Mesenchymal stem cell (in vitro differentiated cells and primary cell): ENCODE measurements around the gene EZH2.

Source experiments
- DNase-seq: peaks from one replicate; pipeline ENCODE4 v3.0.0-alpha.2; 2013
- H2AFZ ChIP-seq: one replicate; pipeline ENCODE4 v1.6.1; 2013; ENCODE audit warnings: low read depth, mild to moderate bottlenecking, control low read depth, inconsistent platforms, low read length, moderate library complexity
- H2AK5ac ChIP-seq: 2 replicates; pipeline ENCODE4 v1.6.1; 2013; ENCODE audit warnings: low read length, moderate library complexity, mild to moderate bottlenecking, inconsistent platforms; ENCODE audit not compliant: severe bottlenecking
- H2BK120ac ChIP-seq: one replicate; pipeline ENCODE4 v1.6.1; 2013; ENCODE audit warnings: low read depth, mild to moderate bottlenecking, inconsistent platforms, low read length, moderate library complexity
- H2BK12ac ChIP-seq, 2 experiments: one replicate each; pipeline ENCODE4 v1.6.1; 2013; ENCODE audit warnings: inconsistent platforms in 2 of 2, low read length in 2 of 2, mild to moderate bottlenecking in 2 of 2, moderate library complexity in 2 of 2, control low read depth in 1 of 2
- H2BK15ac ChIP-seq: one replicate; pipeline ENCODE4 v1.6.1; 2013; ENCODE audit warnings: mild to moderate bottlenecking, low read depth, inconsistent platforms; ENCODE audit not compliant: poor library complexity, severe bottlenecking
- H2BK5ac ChIP-seq: 2 replicates; pipeline ENCODE4 v1.6.1; 2013; ENCODE audit warnings: low read depth, mild to moderate bottlenecking, low read length, control low read depth, inconsistent platforms; ENCODE audit not compliant: poor library complexity, severe bottlenecking
- H3K14ac ChIP-seq, 2 experiments: one replicate each; pipeline ENCODE4 v1.6.1; 2013; ENCODE audit warnings: inconsistent platforms in 2 of 2, low read length in 2 of 2, control low read depth in 1 of 2, mild to moderate bottlenecking in 1 of 2, moderate library complexity in 1 of 2
- H3K18ac ChIP-seq, 2 experiments: one replicate each; pipeline ENCODE4 v1.6.1; 2013; ENCODE audit warnings: inconsistent platforms in 2 of 2, low read length in 2 of 2, control low read depth in 1 of 2, low read depth in 1 of 2, mild to moderate bottlenecking in 1 of 2
- H3K23ac ChIP-seq, 2 experiments: one replicate each; pipeline ENCODE4 v1.6.1; 2013; ENCODE audit warnings: inconsistent platforms in 2 of 2, low read length in 2 of 2, mild to moderate bottlenecking in 2 of 2, moderate library complexity in 2 of 2, control low read depth in 1 of 2
- H3K27ac ChIP-seq: 2 replicates; pipeline ENCODE4 v1.5.1; 2013; ENCODE audit warnings: mild to moderate bottlenecking, moderate library complexity, low read length, control low read depth, inconsistent platforms; ENCODE audit not compliant: poor library complexity, severe bottlenecking
- H3K27me3 ChIP-seq, 2 experiments: 2 replicates each; pipeline versions ENCODE4 v1.6.1 to v1.7.0; 2013; ENCODE audit warnings: low read length in 2 of 2, mild to moderate bottlenecking in 2 of 2, moderate library complexity in 2 of 2, control low read depth in 1 of 2, inconsistent platforms in 1 of 2; ENCODE audit not compliant: control insufficient read depth in 1 of 2, insufficient read depth in 1 of 2
- H3K36me3 ChIP-seq, 2 experiments: 2 replicates each; pipeline versions ENCODE4 v1.6.1 to v1.7.0; 2013; ENCODE audit warnings: low read length in 2 of 2, control low read depth in 1 of 2, inconsistent platforms in 1 of 2, low read depth in 1 of 2, mild to moderate bottlenecking in 1 of 2; ENCODE audit not compliant: insufficient read depth in 2 of 2, control insufficient read depth in 1 of 2
- H3K4ac ChIP-seq, 2 experiments: one replicate each; pipeline ENCODE4 v1.6.1; 2013; ENCODE audit warnings: inconsistent platforms in 2 of 2, low read length in 2 of 2, mild to moderate bottlenecking in 2 of 2, moderate library complexity in 2 of 2, control low read depth in 1 of 2, low read depth in 1 of 2
- H3K4me1 ChIP-seq: 2 replicates; pipeline ENCODE4 v1.6.1; 2013; ENCODE audit warnings: low read depth, low read length, control low read depth; ENCODE audit not compliant: control insufficient read depth, insufficient read depth
- H3K4me2 ChIP-seq: 2 replicates; pipeline ENCODE4 v1.6.1; 2013; ENCODE audit warnings: low read length, mild to moderate bottlenecking, inconsistent platforms; ENCODE audit not compliant: poor library complexity, severe bottlenecking
- H3K4me3 ChIP-seq, 2 experiments: 2 replicates each; pipeline versions ENCODE4 v1.5.1 to v1.7.0; 2013; ENCODE audit warnings: low read length in 2 of 2, mild to moderate bottlenecking in 2 of 2, control low read depth in 1 of 2, low read depth in 1 of 2; ENCODE audit not compliant: insufficient read depth in 1 of 2
- H3K79me1 ChIP-seq: replicated peaks from 2 replicates; pipeline ENCODE4 v1.6.1; 2013; ENCODE audit warnings: mild to moderate bottlenecking, control low read depth, low read length, inconsistent platforms; ENCODE audit not compliant: poor library complexity, severe bottlenecking
- H3K9ac ChIP-seq: 2 replicates; pipeline ENCODE4 v1.7.0; 2013; ENCODE audit warnings: mild to moderate bottlenecking, low read length, moderate library complexity
- H3K9me3 ChIP-seq: 2 replicates; pipeline ENCODE4 v1.7.0; 2013; ENCODE audit warnings: mild to moderate bottlenecking, low read length; ENCODE audit not compliant: control insufficient read depth
- H4K8ac ChIP-seq: one replicate; pipeline ENCODE4 v1.6.1; 2013; ENCODE audit warnings: inconsistent platforms, mild to moderate bottlenecking, low read length, moderate library complexity
- H4K91ac ChIP-seq: one replicate; pipeline ENCODE4 v1.6.1; 2013; ENCODE audit warnings: mild to moderate bottlenecking, low read length, inconsistent platforms
- WGBS: methylation state at CpG from one replicate; pipeline ENCODE4 v1.1.7; 2013; ENCODE audit warnings: mixed read lengths; 5-methylcytosine and 5-hydroxymethylcytosine counted together

The EZH2 gene

GRCh38 chr7:148868378-148868674 is 15.8 kb downstream of the EZH2 start:
- no peak overlapping the region for H3K4me2 ChIP-seq
- 79% methylated on average over 3 of the region's 5 CpGs for WGBS
- no peak overlapping the region for H3K9ac ChIP-seq
- H2BK5ac ChIP-seq = no peak overlapping the region
- DNase-seq = no peak
- no peak overlapping the region for H3K4me3 ChIP-seq
- no peak overlapping the region for H2BK15ac ChIP-seq
- H3K4ac ChIP-seq = no peak overlapping the region
- H3K4me1 ChIP-seq = no peaks in the 10 kb centered on the region
- H3K79me1 ChIP-seq = peaks cover 19% of the 10 kb centered on the region
- no peak overlapping the region for H2AFZ ChIP-seq
- no peak overlapping the region for H2AK5ac ChIP-seq
- no peaks in the 10 kb centered on the region for H3K9me3 ChIP-seq
- no peak overlapping the region for H2BK12ac ChIP-seq
- no peak overlapping the region for H3K27ac ChIP-seq
- no peak overlapping the region for H4K8ac ChIP-seq
- no peak overlapping the region for H3K23ac ChIP-seq
- no peak overlapping the region for H3K14ac ChIP-seq
- no peak overlapping the region for H2BK120ac ChIP-seq
- H4K91ac ChIP-seq = no peak overlapping the region
- no peaks in the 10 kb centered on the region for H3K27me3 ChIP-seq
- H3K36me3 ChIP-seq = no peaks in the 10 kb centered on the region
- H3K18ac ChIP-seq = no peak overlapping the region

DNA sequence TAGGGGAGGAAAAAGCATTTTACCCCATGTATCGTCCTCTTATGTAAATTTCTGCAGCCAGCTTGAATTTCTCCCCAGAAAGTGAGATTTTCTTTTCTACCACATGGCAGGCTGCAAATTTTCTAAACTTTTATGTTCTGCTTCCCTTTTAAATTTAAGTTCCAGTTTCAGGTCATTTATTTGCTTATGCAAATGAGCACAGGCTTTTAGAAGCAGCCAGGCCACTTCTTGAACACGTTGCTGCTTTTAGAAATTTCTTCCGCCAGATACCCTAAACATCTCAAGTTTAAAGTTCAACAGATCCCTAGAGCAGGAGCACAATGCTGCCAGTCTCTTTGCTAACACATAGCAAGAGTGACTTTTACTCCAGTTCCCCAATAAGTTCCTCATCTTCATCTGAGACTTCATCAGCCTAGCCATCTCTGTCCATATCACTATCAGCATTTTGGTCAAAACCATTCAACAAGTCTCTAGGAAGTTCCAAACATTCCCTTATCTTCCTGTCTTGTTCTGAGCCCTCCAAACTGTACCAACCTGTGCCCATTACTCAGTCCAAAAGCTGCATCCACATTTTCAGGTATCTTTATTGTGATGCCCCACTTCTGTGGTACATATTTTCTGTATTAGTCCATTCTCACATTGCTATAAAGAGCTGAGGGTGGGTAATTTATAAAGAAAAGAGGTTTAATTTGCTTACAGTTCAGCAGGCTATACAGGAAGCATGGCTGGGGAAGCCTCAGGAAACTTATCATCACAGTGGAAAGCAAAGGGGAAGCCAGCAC is 16.3 kb downstream of the EZH2 start:
- Histone ChIP-seq H3K4me1 (no peaks in the 10 kb centered on the region), H4K91ac (no peak overlapping the region), H2AFZ (no peak overlapping the region), H3K79me1 (peaks cover 17% of the 10 kb centered on the region), H3K36me3 (no peaks in the 10 kb centered on the region), H3K14ac (no peak overlapping the region), H3K18ac (no peak overlapping the region), H3K23ac (no peak overlapping the region), H3K4me3 (no peak overlapping the region), H3K4me2 (no peak overlapping the region), H3K27me3 (no peaks in the 10 kb centered on the region), H2AK5ac (no peak overlapping the region), H3K4ac (no peak overlapping the region), H2BK15ac (no peak overlapping the region), H4K8ac (no peak overlapping the region), H2BK12ac (no peak overlapping the region), H3K9me3 (no peaks in the 10 kb centered on the region), H2BK120ac (no peak overlapping the region), H3K9ac (no peak overlapping the region), H3K27ac (no peak overlapping the region), H2BK5ac (no peak overlapping the region)
- no peak for DNase-seq
- WGBS = 91% methylated on average over 3 of the region's 3 CpGs

GRCh38 chr7:148866362-148866761 is 17.7 kb downstream of the EZH2 start:
- Histone ChIP-seq H4K8ac (no peak overlapping the region), H3K4me3 (no peak overlapping the region), H2BK5ac (no peak overlapping the region), H3K14ac (no peak overlapping the region), H2AK5ac (no peak overlapping the region), H3K4me2 (no peak overlapping the region), H3K9ac (no peak overlapping the region), H3K23ac (no peak overlapping the region), H2AFZ (no peak overlapping the region), H3K27ac (no peak overlapping the region), H2BK12ac (no peak overlapping the region), H3K4ac (no peak overlapping the region), H3K79me1 (peaks cover 17% of the 10 kb centered on the region), H3K27me3 (no peaks in the 10 kb centered on the region), H3K4me1 (no peaks in the 10 kb centered on the region), H3K18ac (no peak overlapping the region), H3K9me3 (no peaks in the 10 kb centered on the region), H4K91ac (no peak overlapping the region), H2BK15ac (no peak overlapping the region), H2BK120ac (no peak overlapping the region), H3K36me3 (no peaks in the 10 kb centered on the region)
- DNase-seq = no peak
- 100% methylated on average over 1 of the region's 6 CpGs for WGBS

DNA sequence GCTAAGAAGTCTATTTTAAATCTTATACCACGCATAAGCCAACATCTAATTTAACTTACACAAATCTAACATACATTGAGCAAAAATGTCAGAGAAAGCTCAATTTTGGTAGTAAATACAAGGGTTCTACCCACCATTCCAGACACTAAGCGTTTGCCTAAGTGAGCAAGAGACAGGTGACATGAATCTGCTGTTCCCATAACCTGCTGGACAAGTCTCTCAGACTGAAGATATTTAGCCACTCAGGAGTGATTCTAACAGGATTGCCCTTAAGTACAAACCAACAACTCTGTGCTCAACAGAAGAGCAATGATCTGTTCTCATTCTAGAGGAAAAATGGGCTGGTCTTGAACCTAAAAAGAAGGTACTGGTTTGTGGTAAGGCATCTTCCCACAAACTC is 18.8 kb downstream of the EZH2 start:
- Histone ChIP-seq H3K79me1 (peaks cover 17% of the 10 kb centered on the region), H2AFZ (no peak overlapping the region), H3K9ac (no peak overlapping the region), H2BK15ac (no peak overlapping the region), H3K36me3 (no peaks in the 10 kb centered on the region), H2BK120ac (no peak overlapping the region), H2BK12ac (no peak overlapping the region), H3K27ac (no peak overlapping the region), H2BK5ac (no peak overlapping the region), H3K27me3 (no peaks in the 10 kb centered on the region), H3K14ac (no peak overlapping the region), H3K9me3 (no peaks in the 10 kb centered on the region), H3K4ac (no peak overlapping the region), H2AK5ac (no peak overlapping the region), H3K4me2 (no peak overlapping the region), H3K18ac (no peak overlapping the region), H4K8ac (no peak overlapping the region), H3K4me1 (peaks cover 1% of the 10 kb centered on the region), H3K23ac (no peak overlapping the region), H3K4me3 (no peak overlapping the region), H4K91ac (no peak overlapping the region)
- DNase-seq = no peak
- 98% methylated on average over 2 of the region's 2 CpGs for WGBS
